WTC11 (cell line): ENCODE data around the gene MMAB.

Experiments used
- ATF3 ChIP-seq: sonication (generic); formaldehyde crosslinking; conservative IDR thresholded peaks from 2 replicates; pipeline ENCODE4 v1.8.1; 2022; ENCODE audit warnings: mild to moderate bottlenecking, missing genetic modification reagents
- CREB1 ChIP-seq: sonication (generic); formaldehyde crosslinking; IDR thresholded peaks from 2 replicates; pipeline ENCODE4 v1.8.0; 2023; ENCODE audit warnings: mild to moderate bottlenecking, missing genetic modification reagents
- CTCF ChIP-seq: fragments of 200-600 bp; IDR thresholded peaks from 2 replicates; pipeline ENCODE4 v1.8.0; 2022; ENCODE audit warnings: antibody characterized with exemption
- RELA ChIP-seq: sonication (generic); formaldehyde crosslinking; IDR thresholded peaks from 2 replicates; pipeline ENCODE4 v1.8.1; 2022; ENCODE audit warnings: missing genetic modification reagents, mild to moderate bottlenecking, borderline replicate concordance
- TEAD4 ChIP-seq: sonication (generic); formaldehyde crosslinking; IDR thresholded peaks from 2 replicates; pipeline ENCODE4 v1.8.0; 2022; ENCODE audit warnings: mild to moderate bottlenecking, missing genetic modification reagents
- ZBTB43 ChIP-seq: sonication (generic); formaldehyde crosslinking; IDR thresholded peaks from 2 replicates; pipeline ENCODE4 v1.8.1; 2023; ENCODE audit warnings: mild to moderate bottlenecking, missing genetic modification reagents

GRCh38 chr12:109548258-109548657, 25.0 kb downstream of the MMAB start:
- TF ChIP-seq CTCF (no peak), RELA (CRISPR knock-in tag) (no peak), ZBTB43 (CRISPR knock-in tag) (no peak), TEAD4 (CRISPR knock-in tag) (no peak), ATF3 (no peak), CREB1 (CRISPR knock-in tag) (no peak)
